Stimulated activated naive CD8-positive, alpha-beta T cell treated with anti-CD3 and anti-CD28 coated beads, Interleukin-15, amount 100 ng/mL, for 72 hours (primary cell): Measurements from ENCODE around the gene SEC16B.

Experiments used
- ATAC-seq: fragments of 150-1000 bp; cut with Tn5 transposase; 2 replicates; pipeline ENCODE4 v1.10.0; 2021; ENCODE audit warnings: mild to moderate bottlenecking, moderate library complexity
- DNase-seq, 2 donors: peaks; one replicate each; pipeline ENCODE4 v3.0.0; 2021 to 2022
- H3K27ac Mint-ChIP-seq, 2 donors: one replicate each; pipeline ENCODE4 v1.8.0; 2022; ENCODE audit warnings: mild to moderate bottlenecking in 2 of 2, mixed read lengths in 2 of 2, moderate library complexity in 2 of 2
- H3K27me3 Mint-ChIP-seq: one replicate; pipeline ENCODE4 v1.8.0; 2022; ENCODE audit warnings: mixed read lengths
- H3K4me1 Mint-ChIP-seq: one replicate; pipeline ENCODE4 v1.8.0; 2022; ENCODE audit warnings: mild to moderate bottlenecking, mixed read lengths
- H3K4me3 Mint-ChIP-seq, 2 donors: one replicate each; pipeline ENCODE4 v1.8.0; 2022; ENCODE audit warnings: mild to moderate bottlenecking in 2 of 2, mixed read lengths in 2 of 2, moderate library complexity in 1 of 2
- H3K9me3 Mint-ChIP-seq, 2 donors: one replicate each; pipeline ENCODE4 v1.8.0; 2022; ENCODE audit warnings: mixed read lengths in 2 of 2

SEC16B gene

GRCh38 chr1:177984136-177984525 is 14.3 kb upstream of the SEC16B start:
- ATAC-seq, result no peak
- no peak for DNase-seq
- Mint-ChIP-seq H3K9me3 (peaks cover 6 to 12% of the 10 kb centered on the region in 2 donors), H3K27ac (no peak overlapping the region), H3K4me3 (no peak overlapping the region), H3K27me3 (no peaks in the 10 kb centered on the region), H3K4me1 (no peaks in the 10 kb centered on the region)

GRCh38 chr1:177983482-177984135 is 13.8 kb upstream of the SEC16B start:
- ATAC-seq (no peak), DNase-seq (no peak)
- H3K4me1 Mint-ChIP-seq, result no peaks in the 10 kb centered on the region
- no peak overlapping the region for H3K4me3 Mint-ChIP-seq
- peaks cover under 1 to 9% of the 10 kb centered on the region in 2 donors for H3K9me3 Mint-ChIP-seq
- no peaks in the 10 kb centered on the region for H3K27me3 Mint-ChIP-seq
- H3K27ac Mint-ChIP-seq, result no peak overlapping the region

GRCh38 chr1:177983077-177983476 is 13.2 kb upstream of the SEC16B start:
- peaks cover 0 to 9% of the 10 kb centered on the region in 2 donors for H3K9me3 Mint-ChIP-seq
- H3K27me3 Mint-ChIP-seq, result no peaks in the 10 kb centered on the region
- DNase-seq (no peak), ATAC-seq (no peak)
- no peak overlapping the region for H3K4me3 Mint-ChIP-seq
- no peaks in the 10 kb centered on the region for H3K4me1 Mint-ChIP-seq
- H3K27ac Mint-ChIP-seq, result no peak overlapping the region

- no peak for DNase-seq
- Mint-ChIP-seq H3K4me1 (no peaks in the 10 kb centered on the region), H3K9me3 (no peaks in the 10 kb centered on the region), H3K4me3 (no peak overlapping the region), H3K27ac (no peak overlapping the region), H3K27me3 (no peaks in the 10 kb centered on the region)
- ATAC-seq, result no peak
Observed at GRCh38 chr1:177981200-177981599, 11.3 kb upstream of the SEC16B start.

GRCh38 chr1:177979272-177979671 is 9.4 kb upstream of the SEC16B start:
- Mint-ChIP-seq H3K27ac (no peak overlapping the region), H3K4me1 (no peaks in the 10 kb centered on the region), H3K9me3 (peaks cover 0 to 1% of the 10 kb centered on the region in 2 donors), H3K27me3 (no peaks in the 10 kb centered on the region), H3K4me3 (no peak overlapping the region)
- DNase-seq (no peak), ATAC-seq (no peak)

- H3K9me3 Mint-ChIP-seq, result peaks cover 0 to 7% of the 10 kb centered on the region in 2 donors
- H3K27me3 Mint-ChIP-seq, result no peaks in the 10 kb centered on the region
- H3K27ac Mint-ChIP-seq, result no peak overlapping the region
- ATAC-seq (no peak), DNase-seq (no peak)
- H3K4me3 Mint-ChIP-seq, result no peak overlapping the region
- H3K4me1 Mint-ChIP-seq, result no peaks in the 10 kb centered on the region
Observed at GRCh38 chr1:177978530-177978929, 8.7 kb upstream of the SEC16B start.

- ATAC-seq, result no peak
- Mint-ChIP-seq H3K4me3 (no peak overlapping the region), H3K27ac (no peak overlapping the region), H3K9me3 (peaks cover 0 to 7% of the 10 kb centered on the region in 2 donors), H3K4me1 (no peaks in the 10 kb centered on the region), H3K27me3 (no peaks in the 10 kb centered on the region)
- no peak for DNase-seq
Observed at GRCh38 chr1:177977141-177977540, 7.3 kb upstream of the SEC16B start.

GRCh38 chr1:177976596-177976995 is 6.7 kb upstream of the SEC16B start:
- ATAC-seq (no peak), DNase-seq (no peak)
- Mint-ChIP-seq H3K4me1 (no peaks in the 10 kb centered on the region), H3K4me3 (no peak overlapping the region), H3K27me3 (no peaks in the 10 kb centered on the region), H3K9me3 (peaks cover 0 to 7% of the 10 kb centered on the region in 2 donors), H3K27ac (no peak overlapping the region)

- DNase-seq (no peak), ATAC-seq (no peak)
- Mint-ChIP-seq H3K4me3 (no peak overlapping the region), H3K9me3 (peaks cover 0 to 7% of the 10 kb centered on the region in 2 donors), H3K27ac (no peak overlapping the region), H3K4me1 (no peaks in the 10 kb centered on the region), H3K27me3 (no peaks in the 10 kb centered on the region)
Observed at GRCh38 chr1:177975588-177976495, 6.0 kb upstream of the SEC16B start.

- H3K27me3 Mint-ChIP-seq, result no peaks in the 10 kb centered on the region
- H3K27ac Mint-ChIP-seq, result no peak overlapping the region
- no peaks in the 10 kb centered on the region for H3K4me1 Mint-ChIP-seq
- no peak for ATAC-seq
- DNase-seq, result no peak
- peaks cover 0 to 7% of the 10 kb centered on the region in 2 donors for H3K9me3 Mint-ChIP-seq
- H3K4me3 Mint-ChIP-seq, result no peak overlapping the region
Observed at GRCh38 chr1:177973585-177973984, 3.7 kb upstream of the SEC16B start.

- DNase-seq (no peak), ATAC-seq (no peak)
- no peak overlapping the region for H3K27ac Mint-ChIP-seq
- no peaks in the 10 kb centered on the region for H3K4me1 Mint-ChIP-seq
- peaks cover 0 to 8% of the 10 kb centered on the region in 2 donors for H3K9me3 Mint-ChIP-seq
- H3K4me3 Mint-ChIP-seq, result no peak overlapping the region
- H3K27me3 Mint-ChIP-seq, result no peaks in the 10 kb centered on the region
Observed at GRCh38 chr1:177969109-177969508, 749 bp downstream of the SEC16B start.

GRCh38 chr1:177966199-177966598 is 3.7 kb downstream of the SEC16B start:
- no peak overlapping the region for H3K27ac Mint-ChIP-seq
- peaks cover 0 to 4% of the 10 kb centered on the region in 2 donors for H3K9me3 Mint-ChIP-seq
- H3K27me3 Mint-ChIP-seq, result no peaks in the 10 kb centered on the region
- H3K4me1 Mint-ChIP-seq, result no peaks in the 10 kb centered on the region
- ATAC-seq (no peak), DNase-seq (no peak)
- no peak overlapping the region for H3K4me3 Mint-ChIP-seq

GRCh38 chr1:177965293-177965692 is 4.6 kb downstream of the SEC16B start:
- no peaks in the 10 kb centered on the region for H3K27me3 Mint-ChIP-seq
- no peaks in the 10 kb centered on the region for H3K4me1 Mint-ChIP-seq
- no peak for DNase-seq
- peaks cover 0 to 4% of the 10 kb centered on the region in 2 donors for H3K9me3 Mint-ChIP-seq
- H3K4me3 Mint-ChIP-seq, result no peak overlapping the region
- ATAC-seq, result no peak
- no peak overlapping the region for H3K27ac Mint-ChIP-seq

GRCh38 chr1:177964336-177964735 is 5.5 kb downstream of the SEC16B start:
- Mint-ChIP-seq H3K9me3 (peaks cover 0 to 4% of the 10 kb centered on the region in 2 donors), H3K4me1 (no peaks in the 10 kb centered on the region), H3K27me3 (no peaks in the 10 kb centered on the region), H3K4me3 (no peak overlapping the region), H3K27ac (no peak overlapping the region)
- ATAC-seq (no peak), DNase-seq (no peak)

- ATAC-seq (no peak), DNase-seq (no peak)
- H3K9me3 Mint-ChIP-seq, result no peaks in the 10 kb centered on the region
- no peak overlapping the region for H3K27ac Mint-ChIP-seq
- no peaks in the 10 kb centered on the region for H3K4me1 Mint-ChIP-seq
- H3K4me3 Mint-ChIP-seq, result no peak overlapping the region
- no peaks in the 10 kb centered on the region for H3K27me3 Mint-ChIP-seq
Observed at GRCh38 chr1:177960939-177961622, 8.8 kb downstream of the SEC16B start.
